Measurements from ENCODE around the gene TBC1D22A. TPM values are rescaled to one million over a fixed set of nuclear protein-coding genes. Genes with fewer than 3 reads are reported as not detected.

TBC1D22A gene
- total RNA-seq, 4 donors from 2014 or later: 18.8 to 25.2 (median 23.1) TPM

DNA sequence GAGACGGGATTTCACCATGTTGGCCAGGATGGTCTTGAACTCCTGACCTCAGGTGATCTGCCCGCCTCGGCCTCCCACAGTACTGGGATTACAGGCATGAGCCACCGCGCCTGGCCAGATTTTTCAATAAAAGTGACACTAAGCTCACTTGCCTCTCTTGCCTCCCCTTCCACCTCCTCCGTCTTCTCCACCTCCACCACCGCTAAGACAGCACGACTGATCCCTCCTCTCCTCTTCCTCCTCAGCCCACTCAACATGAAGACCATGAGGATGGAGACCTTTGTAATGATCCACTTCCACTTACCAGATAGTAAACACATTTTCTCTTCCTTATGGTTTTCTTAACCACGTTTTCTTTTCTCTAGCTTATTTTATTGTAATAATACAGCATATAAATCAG, 38.6 kb upstream of the TBC1D22A start:
- Histone ChIP-seq H3K4me1 (peaks cover 19 to 28% of the 10 kb centered on the region in 2 donors), H3K27ac (no peak overlapping the region), H3K36me3 (peaks cover 0 to 16% of the 10 kb centered on the region in 2 donors), H3K4me3 (no peak overlapping the region), H3K9me3 (no peaks in the 10 kb centered on the region), H3K27me3 (no peaks in the 10 kb centered on the region)
- intact Hi-C loops (cut with DNase I; ENCODE audit: low total_unique reads): no loop called here
- in situ Hi-C loops (cut with MboI; ENCODE audit: low sequenced_read_pairs in 4 of 4): loop anchor here in 1 of 4 donors (25.0 kb wide), 1 partner anchor 162 kb away; no protein-coding TSS in a partner anchor
- TF ChIP-seq, protein P1, sequence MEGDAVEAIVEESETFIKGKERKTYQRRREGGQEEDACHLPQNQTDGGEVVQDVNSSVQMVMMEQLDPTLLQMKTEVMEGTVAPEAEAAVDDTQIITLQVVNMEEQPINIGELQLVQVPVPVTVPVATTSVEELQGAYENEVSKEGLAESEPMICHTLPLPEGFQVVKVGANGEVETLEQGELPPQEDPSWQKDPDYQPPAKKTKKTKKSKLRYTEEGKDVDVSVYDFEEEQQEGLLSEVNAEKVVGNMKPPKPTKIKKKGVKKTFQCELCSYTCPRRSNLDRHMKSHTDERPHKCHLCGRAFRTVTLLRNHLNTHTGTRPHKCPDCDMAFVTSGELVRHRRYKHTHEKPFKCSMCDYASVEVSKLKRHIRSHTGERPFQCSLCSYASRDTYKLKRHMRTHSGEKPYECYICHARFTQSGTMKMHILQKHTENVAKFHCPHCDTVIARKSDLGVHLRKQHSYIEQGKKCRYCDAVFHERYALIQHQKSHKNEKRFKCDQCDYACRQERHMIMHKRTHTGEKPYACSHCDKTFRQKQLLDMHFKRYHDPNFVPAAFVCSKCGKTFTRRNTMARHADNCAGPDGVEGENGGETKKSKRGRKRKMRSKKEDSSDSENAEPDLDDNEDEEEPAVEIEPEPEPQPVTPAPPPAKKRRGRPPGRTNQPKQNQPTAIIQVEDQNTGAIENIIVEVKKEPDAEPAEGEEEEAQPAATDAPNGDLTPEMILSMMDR (IDR thresholded peaks at IDR 0.05 in 4 of 5, conservative IDR thresholded peaks at IDR 0.05 in 1 of 5): no peak
- TF ChIP-seq POLR2A (IDR thresholded peaks at IDR 0.05): no peak
- no peak for DNase-seq
- ATAC-seq: no peak

DNA sequence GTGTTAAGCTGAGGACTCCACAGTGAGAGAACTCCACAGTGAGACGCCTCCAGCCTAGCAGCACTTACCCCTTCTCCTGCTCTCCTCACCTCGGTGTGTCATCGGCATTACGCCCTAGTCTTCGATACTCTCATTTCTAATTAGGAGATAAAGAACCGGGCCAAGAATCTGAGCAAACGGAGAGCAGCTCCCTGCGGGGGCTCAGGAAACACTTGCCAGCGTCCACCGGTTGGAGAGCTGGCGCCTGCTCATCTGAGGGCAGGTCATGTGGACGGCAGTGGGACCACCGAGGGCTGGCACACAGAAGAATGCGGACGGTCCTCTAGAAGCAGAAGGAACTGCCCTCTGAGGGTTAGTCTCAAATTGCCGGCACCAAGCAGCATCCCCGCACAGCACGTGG, 37.4 kb upstream of the TBC1D22A start:
- H3K27me3 ChIP-seq: no peaks in the 10 kb centered on the region
- peaks cover 23 to 36% of the 10 kb centered on the region in 2 donors for H3K4me1 ChIP-seq
- in situ Hi-C loops (cut with MboI; ENCODE audit: low sequenced_read_pairs in 4 of 4) (no loop called here), intact Hi-C loops (cut with DNase I; ENCODE audit: low total_unique reads) (no loop called here)
- DNase-seq (no peak), ATAC-seq (no peak)
- H3K4me3 ChIP-seq: no peak overlapping the region
- H3K9me3 ChIP-seq: no peaks in the 10 kb centered on the region
- TF ChIP-seq, protein P1 (IDR thresholded peaks at IDR 0.05 in 4 of 5, conservative IDR thresholded peaks at IDR 0.05 in 1 of 5): no peak
- no peak for TF ChIP-seq POLR2A (IDR thresholded peaks at IDR 0.05)
- peaks cover 0 to 4% of the 10 kb centered on the region in 2 donors for H3K36me3 ChIP-seq
- no peak overlapping the region for H3K27ac ChIP-seq

DNA sequence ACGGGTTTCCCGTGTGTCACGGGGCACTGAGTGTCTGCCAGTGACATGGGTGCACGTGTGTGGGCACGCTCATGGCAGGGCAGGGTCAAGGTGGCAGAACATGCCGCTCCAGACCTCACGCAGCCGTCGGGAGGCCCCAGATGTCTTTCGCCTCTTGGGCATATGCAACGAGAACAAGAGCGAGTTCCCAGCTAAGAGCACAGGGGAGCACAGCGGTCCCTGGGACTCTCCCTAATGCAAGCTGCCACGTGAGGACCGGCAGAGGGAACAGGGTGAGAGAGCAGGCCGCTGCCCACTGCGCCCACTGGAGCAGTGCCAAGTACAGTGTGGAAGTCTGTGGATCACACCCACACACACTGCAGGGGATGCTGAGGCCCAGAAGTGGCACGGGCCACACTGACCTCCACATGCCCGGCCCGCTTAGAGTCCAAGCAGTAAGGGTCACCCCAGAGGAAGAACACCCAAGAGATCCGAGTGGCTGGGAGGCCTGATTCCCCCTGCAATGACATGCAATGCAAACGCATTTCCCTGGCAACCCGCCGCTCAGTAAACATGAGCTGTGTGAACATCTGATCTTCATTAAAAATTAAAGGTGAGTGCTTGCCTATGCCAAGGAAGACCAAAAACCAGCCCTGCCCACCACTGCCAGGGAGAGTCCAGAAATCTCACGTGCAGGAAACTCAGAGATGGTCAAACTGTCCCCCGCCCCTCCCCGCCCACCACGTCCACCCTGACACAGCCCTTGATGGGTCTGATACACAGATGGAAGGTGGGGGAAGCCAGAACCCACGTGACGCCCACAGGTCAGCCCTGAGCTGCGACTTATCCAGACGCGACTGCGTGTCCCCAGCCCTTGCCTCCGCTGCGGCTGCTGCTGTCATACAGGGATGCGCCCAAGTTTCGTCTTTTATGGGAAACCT, 36.1 kb upstream of the TBC1D22A start:
- no peaks in the 10 kb centered on the region for H3K9me3 ChIP-seq
- H3K27me3 ChIP-seq: no peaks in the 10 kb centered on the region
- no peak for TF ChIP-seq POLR2A (IDR thresholded peaks at IDR 0.05)
- TF ChIP-seq, protein P1 (IDR thresholded peaks at IDR 0.05 in 4 of 5, conservative IDR thresholded peaks at IDR 0.05 in 1 of 5): no peak
- in situ Hi-C loops (cut with MboI; ENCODE audit: low sequenced_read_pairs in 4 of 4): no loop called here
- no peaks in the 10 kb centered on the region for H3K36me3 ChIP-seq
- peak overlapping the region in 1 of 4 donors; percentile 28 for H3K27ac ChIP-seq
- H3K4me3 ChIP-seq: no peak overlapping the region
- DNase-seq (no peak), ATAC-seq (no peak)
- intact Hi-C loops (cut with DNase I; ENCODE audit: low total_unique reads): no loop called here
- peaks cover 34 to 47% of the 10 kb centered on the region in 2 donors for H3K4me1 ChIP-seq

DNA sequence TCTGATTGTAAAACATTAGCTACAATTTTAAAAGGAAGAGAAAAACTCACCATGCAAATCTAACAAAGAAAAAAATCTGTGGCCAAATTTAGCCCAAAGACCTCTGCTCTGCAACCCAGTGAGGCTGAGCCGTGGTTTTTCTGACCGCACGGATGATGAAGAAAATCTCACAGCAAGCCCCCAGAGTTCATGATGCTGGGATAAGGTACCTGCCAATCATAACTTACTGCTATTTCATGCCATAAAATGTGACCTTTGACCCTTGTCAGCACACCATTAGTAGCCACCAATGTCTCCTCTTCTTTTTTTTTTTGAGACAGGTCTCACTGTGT, 35.5 kb upstream of the TBC1D22A start:
- Histone ChIP-seq H3K9me3 (no peaks in the 10 kb centered on the region), H3K4me3 (no peak overlapping the region), H3K4me1 (peaks cover 40 to 49% of the 10 kb centered on the region in 2 donors), H3K27ac (no peak overlapping the region), H3K36me3 (no peaks in the 10 kb centered on the region), H3K27me3 (no peaks in the 10 kb centered on the region)
- in situ Hi-C loops (cut with MboI; ENCODE audit: low sequenced_read_pairs in 4 of 4): no loop called here
- TF ChIP-seq, protein P1 (IDR thresholded peaks at IDR 0.05 in 4 of 5, conservative IDR thresholded peaks at IDR 0.05 in 1 of 5): no peak
- no peak for TF ChIP-seq POLR2A (IDR thresholded peaks at IDR 0.05)
- ATAC-seq (no peak), DNase-seq (no peak)
- intact Hi-C loops (cut with DNase I; ENCODE audit: low total_unique reads): no loop called here

Measured in gastrocnemius medialis (tissue), 4 donors.